Vagina (tissue), 2 donors: ENCODE results near the gene ARID2. TPM values are rescaled to one million over a fixed set of nuclear protein-coding genes. Genes with fewer than 3 reads are reported as not detected.

ENCODE experiments used
- DNase-seq, 2 donors: peaks; one replicate each; pipeline ENCODE4 v3.0.0-alpha.2; 2017; ENCODE audit errors: extremely low spot score in 2 of 2
- H3K27ac ChIP-seq: fragments of 200-600 bp; sonication (generic); one replicate; pipeline ENCODE4 v1.5.1; 2019
- H3K27me3 ChIP-seq: fragments of 200-600 bp; sonication (generic); one replicate; pipeline ENCODE4 v1.5.1; 2019
- H3K36me3 ChIP-seq, 2 donors: fragments of 200-600 bp; sonication (generic); one replicate each; pipeline ENCODE4 v1.5.1; 2017 to 2019
- H3K4me1 ChIP-seq: fragments of 200-600 bp; sonication (generic); one replicate; pipeline ENCODE4 v1.5.1; 2019
- H3K4me3 ChIP-seq, 2 donors: fragments of 200-600 bp; sonication (generic); 1 replicate in 1 of 2; 2 replicates in 1 of 2; pipeline ENCODE4 v1.5.1; 2016 to 2019
- H3K9me3 ChIP-seq: fragments of 200-600 bp; sonication (generic); one replicate; pipeline ENCODE4 v1.5.1; 2019
- CTCF ChIP-seq, 3 experiments: fragments of 450-650 bp in 2 of 3; fragments of 200-600 bp in 1 of 3; sonication (generic) in 1 of 3; IDR thresholded peaks; one replicate each; pipeline ENCODE4 v1.5.1; 2017 to 2019; ENCODE audit warnings: antibody characterized with exemption in 3 of 3, mild to moderate bottlenecking in 2 of 3, moderate library complexity in 2 of 3
- POLR2A ChIP-seq, 2 donors: fragments of 450-650 bp; IDR thresholded peaks; one replicate each; pipeline ENCODE4 v1.6.1; 2017; ENCODE audit warnings: antibody characterized with exemption in 2 of 2, mild to moderate bottlenecking in 2 of 2, moderate library complexity in 2 of 2
- POLR2AphosphoS5 ChIP-seq, 2 donors: sonication (generic); formaldehyde crosslinking; IDR thresholded peaks; one replicate each; pipeline ENCODE4 v1.9.0; 2017; ENCODE audit warnings: antibody characterized with exemption in 2 of 2, mild to moderate bottlenecking in 2 of 2, low read depth in 1 of 2; ENCODE audit not compliant: insufficient read depth in 1 of 2
- intact Hi-C: fragments of 100-400 bp; cut with DNase I; formaldehyde crosslinking; loops from one replicate; pipeline ENCODE4 v1.15.1; 2023
- total RNA-seq: library from RNA; depleted of rRNA; stranded (reverse); fragments of >200 nt; gene quantifications from one replicate; pipeline ENCODE4 v1.2.3, GENCODE V29; 2016

The ARID2 gene
- total RNA-seq, 1 donor from 2014 or later = 39.0 TPM

DNA sequence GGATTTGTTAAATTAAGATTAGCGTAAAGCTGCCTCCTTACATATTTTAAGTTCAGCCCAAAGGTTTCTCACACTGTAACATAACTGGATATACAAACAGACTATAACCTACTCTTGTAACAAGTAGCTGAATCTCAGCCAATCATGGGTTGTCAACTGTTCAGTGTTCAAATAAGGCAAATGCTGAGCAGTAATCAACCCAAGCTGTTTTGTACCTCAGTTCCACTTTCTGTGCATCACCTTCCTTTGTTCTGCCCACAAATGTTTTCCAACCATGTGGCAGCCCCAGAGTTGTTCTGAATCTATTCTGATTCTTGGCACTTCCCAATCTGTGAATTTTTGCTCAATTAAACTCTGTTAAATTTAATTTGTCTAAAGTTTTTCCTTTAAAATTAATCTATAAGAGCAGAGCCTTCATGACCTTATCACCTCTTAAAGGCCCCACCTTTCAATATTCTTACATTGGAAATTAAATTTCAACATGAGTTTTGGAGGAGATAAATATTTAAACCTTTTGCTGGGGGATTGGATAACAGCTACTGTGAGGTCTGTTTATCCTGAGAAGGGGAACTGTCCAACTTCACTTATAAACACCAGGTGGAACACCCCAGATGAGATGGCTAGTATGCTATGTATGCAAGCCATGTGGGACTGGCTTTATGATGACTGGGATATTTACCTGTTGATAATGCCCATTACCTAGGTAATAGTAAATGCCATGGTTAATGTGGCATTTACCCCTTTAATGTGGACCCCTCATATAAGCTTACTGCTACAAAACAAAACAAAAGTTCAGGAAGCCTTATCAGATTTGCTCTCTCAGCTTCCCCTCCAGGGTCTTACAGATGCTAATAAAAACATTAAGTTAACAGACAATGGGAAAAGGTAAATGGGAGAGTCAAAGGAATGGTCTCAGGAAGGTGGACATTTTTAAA, 42.2 kb upstream of the ARID2 start:
- H3K4me3 ChIP-seq = no peak overlapping the region
- H3K36me3 ChIP-seq = no peaks in the 10 kb centered on the region
- no peaks in the 10 kb centered on the region for H3K27me3 ChIP-seq
- TF ChIP-seq POLR2A (IDR thresholded peaks at IDR 0.05) (no peak), POLR2AphosphoS5 (IDR thresholded peaks at IDR 0.05; ENCODE audit: insufficient read depth in 1 of 2, low read depth in 1 of 2) (no peak), CTCF (IDR thresholded peaks at IDR 0.05) (no peak)
- H3K4me1 ChIP-seq = no peaks in the 10 kb centered on the region
- no peak overlapping the region for H3K27ac ChIP-seq
- no peak for DNase-seq
- intact Hi-C loops = no loop called here
- H3K9me3 ChIP-seq = no peaks in the 10 kb centered on the region

GRCh38 chr12:45688183-45688582, 41.3 kb upstream of the ARID2 start:
- no peak for DNase-seq
- no peak overlapping the region for H3K27ac ChIP-seq
- no peaks in the 10 kb centered on the region for H3K9me3 ChIP-seq
- TF ChIP-seq POLR2A (IDR thresholded peaks at IDR 0.05) = no peak
- no peaks in the 10 kb centered on the region for H3K36me3 ChIP-seq
- no peak overlapping the region for H3K4me3 ChIP-seq
- no peaks in the 10 kb centered on the region for H3K4me1 ChIP-seq
- intact Hi-C loops = no loop called here
- no peaks in the 10 kb centered on the region for H3K27me3 ChIP-seq

DNA sequence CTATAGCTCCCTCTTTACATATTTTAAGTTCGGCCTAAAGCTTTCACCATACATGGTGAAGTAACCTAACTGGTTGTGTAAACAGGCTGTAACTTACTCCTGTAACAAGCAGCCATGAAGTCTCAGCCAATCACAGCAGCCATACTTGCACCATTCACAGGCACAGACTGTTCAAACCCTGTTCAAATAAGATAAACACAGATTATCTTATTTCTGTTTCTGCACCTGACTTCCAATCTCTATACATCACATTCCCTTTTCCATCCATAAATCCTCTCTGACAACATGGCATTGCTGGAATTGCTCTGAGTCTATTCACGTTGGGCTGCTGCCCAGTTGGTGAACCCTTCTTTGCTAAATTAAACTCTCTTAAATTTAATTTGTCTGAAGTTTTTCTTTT, 34.5 kb upstream of the ARID2 start:
- no peak for DNase-seq
- no peak for TF ChIP-seq POLR2A (IDR thresholded peaks at IDR 0.05)
- TF ChIP-seq CTCF (IDR thresholded peaks at IDR 0.05) = no peak
- no peak for TF ChIP-seq POLR2AphosphoS5 (IDR thresholded peaks at IDR 0.05; ENCODE audit: insufficient read depth in 1 of 2, low read depth in 1 of 2)
- H3K4me1 ChIP-seq = no peaks in the 10 kb centered on the region
- no peak overlapping the region for H3K4me3 ChIP-seq
- H3K27me3 ChIP-seq = no peaks in the 10 kb centered on the region
- intact Hi-C loops = no loop called here
- H3K27ac ChIP-seq = no peak overlapping the region
- no peaks in the 10 kb centered on the region for H3K36me3 ChIP-seq
- no peaks in the 10 kb centered on the region for H3K9me3 ChIP-seq

- Histone ChIP-seq H3K4me1 (no peaks in the 10 kb centered on the region), H3K27me3 (no peaks in the 10 kb centered on the region), H3K27ac (no peak overlapping the region), H3K36me3 (no peaks in the 10 kb centered on the region), H3K4me3 (no peak overlapping the region), H3K9me3 (no peaks in the 10 kb centered on the region)
- TF ChIP-seq CTCF (IDR thresholded peaks at IDR 0.05) (no peak), POLR2A (IDR thresholded peaks at IDR 0.05) (no peak), POLR2AphosphoS5 (IDR thresholded peaks at IDR 0.05; ENCODE audit: insufficient read depth in 1 of 2, low read depth in 1 of 2) (no peak)
- no peak for DNase-seq
- intact Hi-C loops = no loop called here
These were observed 33.9 kb upstream of the ARID2 start for GRCh38 chr12:45695606-45696005.

- TF ChIP-seq POLR2AphosphoS5 (IDR thresholded peaks at IDR 0.05; ENCODE audit: insufficient read depth in 1 of 2, low read depth in 1 of 2) = no peak
- TF ChIP-seq POLR2A (IDR thresholded peaks at IDR 0.05) = no peak
- TF ChIP-seq CTCF (IDR thresholded peaks at IDR 0.05) = no peak
- intact Hi-C loops = no loop called here
- Histone ChIP-seq H3K27me3 (no peaks in the 10 kb centered on the region), H3K36me3 (no peaks in the 10 kb centered on the region), H3K9me3 (peaks cover 2% of the 10 kb centered on the region), H3K4me1 (no peaks in the 10 kb centered on the region), H3K4me3 (no peak overlapping the region), H3K27ac (no peak overlapping the region)
- no peak for DNase-seq
These were observed 33.5 kb upstream of the ARID2 start for GRCh38 chr12:45696049-45696448.
